ENCODE measurements around the gene RMRP.

Gene RMRP

DNA sequence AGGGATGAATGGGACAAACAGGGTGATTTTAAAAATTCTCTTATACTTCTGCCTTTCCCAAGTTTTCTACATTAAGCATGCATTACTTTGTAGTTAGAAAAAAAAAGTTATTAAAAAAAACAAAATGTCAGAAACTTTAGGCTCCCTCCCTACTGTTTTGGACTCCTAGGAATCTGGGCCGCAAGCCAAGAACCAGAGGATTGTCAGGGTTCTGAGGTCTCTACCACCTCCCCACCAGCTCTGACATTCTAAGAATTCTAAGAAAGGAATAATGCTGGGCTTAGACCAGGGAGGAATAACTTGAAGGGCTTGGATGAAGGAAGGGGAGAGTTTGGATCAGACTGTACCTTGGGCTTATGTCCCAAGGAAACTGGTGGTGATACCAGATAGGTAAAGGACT, 8.2 kb upstream of the RMRP start:
- DNase-seq (ENCODE audit: low read depth in 1 of 2, low spot score in 1 of 2): no peak

DNA sequence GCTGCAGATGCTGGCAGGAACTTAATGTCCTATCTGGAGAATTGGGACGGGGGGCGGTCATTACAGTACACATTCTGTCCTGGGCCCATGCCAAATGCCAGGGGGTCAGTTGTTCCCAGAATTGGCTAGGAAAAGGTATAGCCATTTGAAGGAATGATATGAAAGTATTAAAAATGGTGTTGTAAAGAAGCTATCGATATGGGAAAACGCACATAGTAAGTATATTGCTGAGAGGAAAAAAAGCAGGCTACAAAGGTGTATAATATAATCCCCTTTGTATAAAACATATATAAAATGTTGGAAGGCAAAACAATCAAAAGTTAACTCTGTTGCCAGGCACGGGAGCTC, 7.6 kb upstream of the RMRP start:
- DNase-seq (ENCODE audit: low read depth in 1 of 2, low spot score in 1 of 2): no peak

DNA sequence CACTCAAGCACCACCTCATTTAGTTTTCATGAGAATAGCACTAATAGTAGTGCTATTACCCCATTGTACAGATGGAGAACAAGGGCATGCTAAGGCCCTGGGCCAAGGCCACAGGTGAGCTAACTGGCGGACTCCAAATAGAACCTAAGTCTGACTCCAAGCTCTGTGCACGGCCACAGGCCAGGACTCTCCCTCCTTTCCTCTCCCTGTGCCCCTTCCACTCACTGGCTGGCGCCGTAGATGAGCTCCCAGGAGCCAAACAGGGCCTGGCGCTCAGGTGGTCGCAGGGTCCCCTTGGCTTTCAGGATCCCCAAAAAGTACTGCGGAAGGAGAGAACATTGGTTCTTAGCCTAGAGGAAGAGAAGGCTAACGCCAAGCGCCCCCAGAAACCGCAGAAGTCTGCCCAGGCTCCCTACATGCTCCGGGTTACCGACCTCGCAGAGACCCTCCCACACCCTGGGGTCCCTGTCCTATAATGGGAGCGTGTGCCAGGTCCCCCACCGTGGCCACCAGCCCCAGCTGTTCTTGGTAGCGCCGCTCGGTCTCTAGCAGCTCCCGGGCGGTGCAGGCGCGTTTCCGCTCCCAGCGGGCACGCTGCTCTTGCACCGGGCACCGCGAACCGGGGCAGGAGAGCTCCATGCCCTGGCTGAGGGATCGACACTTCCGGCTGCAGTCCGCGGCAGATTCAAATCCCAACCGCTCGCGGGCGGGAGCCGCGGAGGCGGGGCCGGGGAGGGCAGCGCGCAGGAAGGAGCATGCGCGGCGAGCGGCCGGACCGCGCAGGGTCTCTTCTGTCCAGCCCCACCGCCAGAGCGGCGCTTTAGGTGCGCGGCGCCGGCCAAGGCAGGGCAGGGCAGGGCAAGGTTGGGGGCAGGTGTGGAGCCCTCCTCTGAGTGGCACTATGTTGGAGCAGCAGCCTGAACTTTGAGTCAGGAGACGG, 7.0 kb upstream of the RMRP start, which contains the start of gene ARHGEF39:
TSS of gene ARHGEF39 (minus strand) at position 665 of the 940 bp plus-strand sequence. CDS start at position 639, 26 bp downstream.
- peak in 1 of 2 donors; percentile 52 for DNase-seq (ENCODE audit: low read depth in 1 of 2, low spot score in 1 of 2)

DNA sequence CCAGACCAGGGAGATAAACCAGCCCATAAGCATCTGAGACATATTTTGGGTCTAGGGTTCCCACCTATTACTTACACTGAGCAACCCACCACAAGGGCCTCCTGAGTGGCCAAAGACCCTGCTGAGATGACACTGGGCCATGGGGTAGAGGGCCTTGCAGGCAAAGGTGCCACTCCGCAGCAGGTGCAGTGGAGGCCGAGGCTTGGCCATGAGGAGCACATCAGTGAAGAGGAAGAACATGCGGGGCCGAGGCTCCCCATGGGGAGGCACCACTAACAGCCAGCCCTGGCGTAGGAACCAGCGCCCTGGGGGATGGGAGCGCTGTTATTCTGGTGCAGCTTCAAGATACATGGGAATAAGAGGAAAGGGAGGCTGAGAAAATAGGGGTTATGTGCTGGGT, 4.6 kb upstream of the RMRP start:
- DNase-seq (ENCODE audit: low read depth in 1 of 2, low spot score in 1 of 2): no peak

- DNase-seq (ENCODE audit: low read depth in 1 of 2, low spot score in 1 of 2): no peak
Observed at GRCh38 chr9:35661756-35662350, 4.0 kb upstream of the RMRP start.

GRCh38 chr9:35660966-35661415, 3.2 kb upstream of the RMRP start:
- no peak for DNase-seq (ENCODE audit: low read depth in 1 of 2, low spot score in 1 of 2)

- DNase-seq (ENCODE audit: low read depth in 1 of 2, low spot score in 1 of 2): no peak
Observed at GRCh38 chr9:35659340-35659739, 1.5 kb upstream of the RMRP start.

DNA sequence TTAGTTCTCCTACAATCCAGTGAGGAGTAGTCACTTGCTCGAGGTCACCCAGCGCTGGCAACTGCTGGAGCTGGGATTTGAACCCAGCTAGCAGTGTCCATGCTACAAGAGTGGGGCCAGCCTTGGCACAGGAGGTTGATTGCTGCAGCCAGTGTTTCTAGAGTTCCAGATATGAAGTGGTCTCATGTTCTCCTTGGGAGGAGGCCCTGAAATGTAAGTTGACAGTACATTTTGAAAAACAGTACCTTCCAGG, 1.1 kb upstream of the RMRP start:
- no peak for DNase-seq (ENCODE audit: low read depth in 1 of 2, low spot score in 1 of 2)

- DNase-seq (ENCODE audit: low read depth in 1 of 2, low spot score in 1 of 2): peak; percentile 67 to 70
Observed at GRCh38 chr9:35658137-35658967, 533 bp upstream of the RMRP start, which contains the start of gene CCDC107. CCDC107 (plus strand) TSS chr9:35658292; CDS start chr9:35658380, 88 bp downstream.

GRCh38 chr9:35656831-35657545, 831 bp downstream of the RMRP start:
- DNase-seq (ENCODE audit: low read depth in 1 of 2, low spot score in 1 of 2): no peak

- DNase-seq (ENCODE audit: low read depth in 1 of 2, low spot score in 1 of 2): no peak
Observed at GRCh38 chr9:35656348-35656747, 1.5 kb downstream of the RMRP start.

DNA sequence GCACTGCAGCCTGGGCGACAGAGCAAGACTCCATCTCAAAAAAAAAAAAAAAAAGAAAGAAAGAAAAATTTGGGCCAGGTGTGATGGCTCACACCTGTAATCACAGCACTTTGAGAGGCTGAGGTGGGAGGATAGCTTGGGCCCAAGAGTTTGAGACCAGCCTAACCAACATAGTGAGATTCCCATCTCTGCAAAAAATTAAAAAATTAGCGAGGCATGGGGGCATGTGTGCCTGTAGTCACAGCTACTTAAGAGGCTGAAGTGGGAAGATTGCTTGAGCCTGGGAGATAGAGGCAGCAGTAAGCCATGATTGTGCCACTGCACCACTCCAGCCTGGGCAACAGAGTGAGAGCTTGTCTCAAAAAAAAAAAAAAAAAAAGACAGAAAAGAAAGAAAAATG, 4.2 kb downstream of the RMRP start:
- no peak for DNase-seq (ENCODE audit: low read depth in 1 of 2, low spot score in 1 of 2)

DNA sequence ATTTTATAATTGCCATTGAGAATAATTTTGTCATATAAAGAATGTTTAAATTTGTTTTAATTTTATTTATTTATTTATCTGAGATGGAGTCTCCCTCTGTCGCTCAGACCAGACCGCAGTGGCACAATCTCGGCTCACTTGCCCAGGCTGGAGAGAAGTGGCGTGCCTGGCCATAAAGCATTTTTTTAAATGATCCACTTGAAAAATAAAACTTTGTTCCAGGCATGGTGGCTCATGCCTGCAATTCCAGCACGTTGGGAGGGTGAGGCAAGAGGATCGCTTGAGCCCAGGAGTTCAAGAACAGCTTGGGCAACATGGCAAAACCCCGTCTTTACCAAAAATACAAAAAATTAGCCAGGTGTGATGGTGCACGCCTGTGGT, 5.0 kb downstream of the RMRP start:
- DNase-seq (ENCODE audit: low read depth in 1 of 2, low spot score in 1 of 2): no peak

GRCh38 chr9:35651956-35652828, 5.6 kb downstream of the RMRP start:
- no peak for DNase-seq (ENCODE audit: low read depth in 1 of 2, low spot score in 1 of 2)

- no peak for DNase-seq (ENCODE audit: low read depth in 1 of 2, low spot score in 1 of 2)
Observed at GRCh38 chr9:35650341-35651158, 7.3 kb downstream of the RMRP start, which contains the start of gene SIT1. SIT1 (minus strand) TSS chr9:35650931; CDS start chr9:35650853, 78 bp downstream.

DNA sequence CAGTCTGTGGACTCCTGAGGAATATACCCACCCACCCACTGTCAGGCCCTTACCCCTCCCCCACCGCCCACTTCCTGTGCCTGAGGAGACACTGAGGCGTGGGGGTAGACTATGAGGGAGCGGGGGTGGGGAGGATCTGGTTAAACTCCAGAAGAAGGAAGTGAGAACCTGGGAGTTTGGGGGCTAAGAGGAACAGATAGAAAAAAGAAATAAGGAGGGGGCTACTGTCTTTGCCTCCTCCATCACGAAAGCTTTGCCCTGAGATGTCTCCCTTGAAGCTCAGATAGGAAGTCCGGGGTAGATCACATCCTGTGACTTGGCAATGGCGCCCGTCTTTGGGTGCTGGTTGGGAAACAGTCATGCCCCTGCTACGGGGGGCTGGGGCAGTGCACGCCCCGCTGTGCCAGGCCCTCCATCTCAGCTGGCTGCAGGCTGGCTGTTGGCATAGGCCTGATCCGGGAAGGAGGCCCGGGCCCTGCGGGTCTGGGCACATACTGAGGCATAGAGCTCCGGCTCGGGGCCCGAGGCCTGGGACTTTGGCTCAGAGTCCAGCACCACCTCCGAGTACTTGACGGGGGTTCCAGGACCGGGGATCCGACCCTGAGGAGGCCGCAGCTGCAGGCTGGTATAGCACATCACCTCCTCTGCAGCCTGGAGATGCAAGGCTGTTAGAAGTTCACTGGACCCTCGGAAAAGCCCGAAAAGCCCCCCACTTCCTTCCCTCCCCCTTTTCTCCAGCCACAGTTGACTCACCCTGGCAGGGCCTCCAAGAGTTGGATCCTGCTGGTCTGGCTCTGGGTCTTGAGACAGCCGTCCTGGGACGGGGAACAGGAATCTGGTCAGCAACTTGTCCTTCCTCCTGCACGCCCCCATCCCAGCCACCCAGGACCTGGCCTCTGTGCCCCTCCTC, 8.1 kb downstream of the RMRP start:
- no peak for DNase-seq (ENCODE audit: low read depth in 1 of 2, low spot score in 1 of 2)

- peak; percentile 84 to 87 for DNase-seq (ENCODE audit: low read depth in 1 of 2, low spot score in 1 of 2)
Observed at GRCh38 chr9:35646533-35647265, 11.1 kb downstream of the RMRP start.

DNA sequence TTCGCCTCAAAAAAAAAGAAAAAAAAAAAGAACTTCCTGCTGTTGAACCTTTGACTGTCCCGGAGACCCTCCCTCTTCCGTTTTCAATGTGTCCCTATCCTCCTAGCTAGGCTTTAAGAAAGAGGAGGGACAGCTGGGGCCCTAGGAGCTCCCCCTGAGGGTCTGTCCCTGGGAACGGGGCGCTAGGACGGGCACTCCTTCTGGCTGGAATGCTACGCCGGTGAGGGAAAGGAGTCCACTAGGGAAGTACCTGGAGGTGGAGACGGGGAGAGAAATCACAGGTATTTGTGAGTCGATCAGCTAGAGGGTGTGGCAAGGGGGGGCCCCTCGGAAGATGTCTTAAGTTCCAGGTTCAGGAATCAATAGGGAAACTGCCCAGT, 11.7 kb downstream of the RMRP start:
- DNase-seq (ENCODE audit: low read depth in 1 of 2, low spot score in 1 of 2): no peak

Data from activated CD4-positive, alpha-beta T cell treated with anti-CD3 and anti-CD28 coated beads, Interleukin-2, amount 50 U/mL, for 24 hours (primary cell).